ENCODE data around the gene NOX5.
A peak's percentile ranks its signal among the peaks of the same experiment; 100 is the strongest.

Gene NOX5

GRCh38 chr15:69072906-69073305 lies 58.4 kb downstream of the NOX5 start:
- Histone ChIP-seq H3K4me3 (ENCODE audit: insufficient read depth in 1 of 2, low read depth in 1 of 2, low read length in 2 of 2) (no peak overlapping the region), H2BK120ac (ENCODE audit: low read depth, low read length) (no peak overlapping the region), H3K27me3 (ENCODE audit: control insufficient read depth in 1 of 2, insufficient read depth in 1 of 2, low read length in 2 of 2) (peaks cover 3 to 9% of the 10 kb centered on the region in 2 experiments), H3K4me1 (ENCODE audit: control insufficient read depth, insufficient read depth, low read depth, low read length) (peaks cover 3% of the 10 kb centered on the region), H2BK15ac (ENCODE audit: low read depth, poor library complexity, severe bottlenecking) (no peak overlapping the region), H3K27ac (ENCODE audit: low read length, poor library complexity, severe bottlenecking) (no peak overlapping the region), H4K8ac (ENCODE audit: low read length) (no peak overlapping the region), H3K36me3 (ENCODE audit: control insufficient read depth in 1 of 2, insufficient read depth in 2 of 2, low read depth in 1 of 2, low read length in 2 of 2) (no peaks in the 10 kb centered on the region), H3K23ac (ENCODE audit: low read length in 2 of 2) (no peak overlapping the region), H2AK5ac (ENCODE audit: low read length, severe bottlenecking) (no peak overlapping the region), H2BK5ac (ENCODE audit: low read depth, low read length, poor library complexity, severe bottlenecking) (no peak overlapping the region), H3K18ac (ENCODE audit: low read depth in 1 of 2, low read length in 2 of 2) (no peak overlapping the region), H2AFZ (ENCODE audit: low read depth, low read length) (no peak overlapping the region), H3K9ac (ENCODE audit: low read length) (no peak overlapping the region), H3K4ac (ENCODE audit: low read depth in 1 of 2, low read length in 2 of 2) (no peak overlapping the region), H2BK12ac (ENCODE audit: low read length in 2 of 2) (no peak overlapping the region), H3K4me2 (ENCODE audit: low read length, poor library complexity, severe bottlenecking) (no peak overlapping the region), H3K14ac (ENCODE audit: low read length in 2 of 2) (no peak overlapping the region), H3K79me1 (replicated peaks; ENCODE audit: low read length, poor library complexity, severe bottlenecking) (no peaks in the 10 kb centered on the region), H4K91ac (ENCODE audit: low read length) (no peak overlapping the region), H3K9me3 (ENCODE audit: control insufficient read depth, low read length) (peaks cover 2% of the 10 kb centered on the region)
- DNase-seq, result no peak
- WGBS, result 98% methylated on average over 2 of the region's 2 CpGs

DNA sequence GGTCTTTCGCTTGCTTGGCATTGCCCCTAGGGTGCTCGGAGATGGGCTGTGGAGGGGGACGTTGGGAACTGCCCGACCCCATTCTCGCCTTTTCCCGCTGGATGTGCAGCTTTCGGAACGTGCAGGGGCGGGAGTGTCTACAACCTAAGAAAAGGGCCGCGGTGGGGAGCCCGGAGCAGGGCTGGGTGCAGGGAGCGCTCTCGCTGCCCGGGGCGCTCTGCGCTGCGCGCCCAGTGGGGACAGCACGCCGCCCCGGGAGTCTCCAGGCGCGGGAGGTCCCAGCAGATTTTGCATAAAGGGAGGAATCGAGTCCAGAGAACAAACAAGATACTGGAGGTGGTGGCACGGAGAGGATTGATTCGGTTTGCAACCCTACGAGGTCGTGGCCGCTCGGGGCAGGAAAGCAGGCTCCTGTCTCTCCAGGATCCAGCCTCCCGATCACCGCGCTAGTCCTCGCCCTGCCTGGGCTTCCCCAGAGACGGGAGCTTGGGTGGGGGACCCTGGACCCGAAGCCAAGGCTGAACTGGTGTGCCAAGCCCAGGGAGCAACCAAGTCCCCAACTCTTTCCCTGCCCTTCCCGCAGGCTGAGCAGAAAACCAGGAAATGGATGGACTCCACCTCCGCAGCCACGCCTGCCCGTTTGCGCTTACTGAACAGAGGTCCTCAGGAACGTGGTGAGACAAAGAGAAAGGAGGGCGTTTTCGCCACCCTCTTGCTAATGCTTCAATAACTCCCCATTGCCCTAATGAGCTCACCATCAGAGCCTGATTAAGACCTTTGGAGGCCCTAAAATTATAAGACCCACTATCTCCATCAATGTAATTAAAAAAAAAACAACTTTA lies 59.7 kb downstream of the NOX5 start:
- DNase-seq, result peak; percentile 68
- peak overlapping the region; percentile 77 for H4K8ac ChIP-seq (ENCODE audit: low read length)
- H3K4me1 ChIP-seq (ENCODE audit: control insufficient read depth, insufficient read depth, low read depth, low read length), result peaks cover 3% of the 10 kb centered on the region
- H3K23ac ChIP-seq (ENCODE audit: low read length in 2 of 2), result peak overlapping the region in 1 of 2 experiments; percentile 53
- peaks cover 3 to 9% of the 10 kb centered on the region in 2 experiments for H3K27me3 ChIP-seq (ENCODE audit: control insufficient read depth in 1 of 2, insufficient read depth in 1 of 2, low read length in 2 of 2)
- no peak overlapping the region for H4K91ac ChIP-seq (ENCODE audit: low read length)
- H2BK5ac ChIP-seq (ENCODE audit: low read depth, low read length, poor library complexity, severe bottlenecking), result no peak overlapping the region
- H3K9me3 ChIP-seq (ENCODE audit: control insufficient read depth, low read length), result no peaks in the 10 kb centered on the region
- H2BK12ac ChIP-seq (ENCODE audit: low read length in 2 of 2), result no peak overlapping the region
- H2AFZ ChIP-seq (ENCODE audit: low read depth, low read length), result peak overlapping the region; percentile 91
- peak overlapping the region; percentile 62 to 90 for H3K4me3 ChIP-seq (ENCODE audit: insufficient read depth in 1 of 2, low read depth in 1 of 2, low read length in 2 of 2)
- no peak overlapping the region for H3K27ac ChIP-seq (ENCODE audit: low read length, poor library complexity, severe bottlenecking)
- H3K4ac ChIP-seq (ENCODE audit: low read depth in 1 of 2, low read length in 2 of 2), result peak overlapping the region in 1 of 2 experiments; percentile 59
- peak overlapping the region in 1 of 2 experiments; percentile 76 for H3K14ac ChIP-seq (ENCODE audit: low read length in 2 of 2)
- H2AK5ac ChIP-seq (ENCODE audit: low read length, severe bottlenecking), result no peak overlapping the region
- peak overlapping the region; percentile 81 for H3K4me2 ChIP-seq (ENCODE audit: low read length, poor library complexity, severe bottlenecking)
- H3K36me3 ChIP-seq (ENCODE audit: control insufficient read depth in 1 of 2, insufficient read depth in 2 of 2, low read depth in 1 of 2, low read length in 2 of 2), result no peaks in the 10 kb centered on the region
- peak overlapping the region; percentile 81 for H3K9ac ChIP-seq (ENCODE audit: low read length)
- H3K79me1 ChIP-seq (replicated peaks; ENCODE audit: low read length, poor library complexity, severe bottlenecking), result no peaks in the 10 kb centered on the region
- peak overlapping the region; percentile 11 to 51 for H3K18ac ChIP-seq (ENCODE audit: low read depth in 1 of 2, low read length in 2 of 2)
- H2BK120ac ChIP-seq (ENCODE audit: low read depth, low read length), result peak overlapping the region; percentile 2
- peak overlapping the region; percentile 15 for H2BK15ac ChIP-seq (ENCODE audit: low read depth, poor library complexity, severe bottlenecking)
- under 1% methylated on average over 42 of the region's 45 CpGs for WGBS

- Histone ChIP-seq H3K79me1 (replicated peaks; ENCODE audit: low read length, poor library complexity, severe bottlenecking) (no peaks in the 10 kb centered on the region), H3K18ac (ENCODE audit: low read depth in 1 of 2, low read length in 2 of 2) (no peak overlapping the region), H3K27ac (ENCODE audit: low read length, poor library complexity, severe bottlenecking) (no peak overlapping the region), H3K4me3 (ENCODE audit: insufficient read depth in 1 of 2, low read depth in 1 of 2, low read length in 2 of 2) (peak overlapping the region in 1 of 2 experiments; percentile 90), H2AK5ac (ENCODE audit: low read length, severe bottlenecking) (no peak overlapping the region), H2BK12ac (ENCODE audit: low read length in 2 of 2) (no peak overlapping the region), H3K14ac (ENCODE audit: low read length in 2 of 2) (no peak overlapping the region), H2AFZ (ENCODE audit: low read depth, low read length) (no peak overlapping the region), H3K9me3 (ENCODE audit: control insufficient read depth, low read length) (no peaks in the 10 kb centered on the region), H3K27me3 (ENCODE audit: control insufficient read depth in 1 of 2, insufficient read depth in 1 of 2, low read length in 2 of 2) (peaks cover 3 to 9% of the 10 kb centered on the region in 2 experiments), H2BK120ac (ENCODE audit: low read depth, low read length) (no peak overlapping the region), H4K91ac (ENCODE audit: low read length) (no peak overlapping the region), H3K36me3 (ENCODE audit: control insufficient read depth in 1 of 2, insufficient read depth in 2 of 2, low read depth in 1 of 2, low read length in 2 of 2) (no peaks in the 10 kb centered on the region), H4K8ac (ENCODE audit: low read length) (no peak overlapping the region), H3K23ac (ENCODE audit: low read length in 2 of 2) (no peak overlapping the region), H3K4ac (ENCODE audit: low read depth in 1 of 2, low read length in 2 of 2) (no peak overlapping the region), H2BK15ac (ENCODE audit: low read depth, poor library complexity, severe bottlenecking) (no peak overlapping the region), H2BK5ac (ENCODE audit: low read depth, low read length, poor library complexity, severe bottlenecking) (no peak overlapping the region), H3K9ac (ENCODE audit: low read length) (peak overlapping the region; percentile 81), H3K4me2 (ENCODE audit: low read length, poor library complexity, severe bottlenecking) (peak overlapping the region; percentile 81), H3K4me1 (ENCODE audit: control insufficient read depth, insufficient read depth, low read depth, low read length) (peaks cover 3% of the 10 kb centered on the region)
- peak; percentile 26 for DNase-seq
- 30% methylated on average over 6 of the region's 6 CpGs for WGBS
Measured at GRCh38 chr15:69074843-69075224, 60.3 kb downstream of the NOX5 start.

- Histone ChIP-seq H2BK12ac (ENCODE audit: low read length in 2 of 2) (no peak overlapping the region), H3K36me3 (ENCODE audit: control insufficient read depth in 1 of 2, insufficient read depth in 2 of 2, low read depth in 1 of 2, low read length in 2 of 2) (no peaks in the 10 kb centered on the region), H2BK5ac (ENCODE audit: low read depth, low read length, poor library complexity, severe bottlenecking) (no peak overlapping the region), H3K27ac (ENCODE audit: low read length, poor library complexity, severe bottlenecking) (no peak overlapping the region), H2AK5ac (ENCODE audit: low read length, severe bottlenecking) (no peak overlapping the region), H3K9me3 (ENCODE audit: control insufficient read depth, low read length) (no peaks in the 10 kb centered on the region), H2BK15ac (ENCODE audit: low read depth, poor library complexity, severe bottlenecking) (no peak overlapping the region), H3K9ac (ENCODE audit: low read length) (no peak overlapping the region), H2AFZ (ENCODE audit: low read depth, low read length) (no peak overlapping the region), H4K8ac (ENCODE audit: low read length) (no peak overlapping the region), H3K4ac (ENCODE audit: low read depth in 1 of 2, low read length in 2 of 2) (no peak overlapping the region), H3K4me3 (ENCODE audit: insufficient read depth in 1 of 2, low read depth in 1 of 2, low read length in 2 of 2) (no peak overlapping the region), H2BK120ac (ENCODE audit: low read depth, low read length) (no peak overlapping the region), H3K27me3 (ENCODE audit: control insufficient read depth in 1 of 2, insufficient read depth in 1 of 2, low read length in 2 of 2) (peaks cover 0 to 9% of the 10 kb centered on the region in 2 experiments), H3K18ac (ENCODE audit: low read depth in 1 of 2, low read length in 2 of 2) (no peak overlapping the region), H3K79me1 (replicated peaks; ENCODE audit: low read length, poor library complexity, severe bottlenecking) (no peaks in the 10 kb centered on the region), H3K14ac (ENCODE audit: low read length in 2 of 2) (no peak overlapping the region), H3K4me1 (ENCODE audit: control insufficient read depth, insufficient read depth, low read depth, low read length) (peaks cover 3% of the 10 kb centered on the region), H3K4me2 (ENCODE audit: low read length, poor library complexity, severe bottlenecking) (no peak overlapping the region), H4K91ac (ENCODE audit: low read length) (no peak overlapping the region), H3K23ac (ENCODE audit: low read length in 2 of 2) (no peak overlapping the region)
- no peak for DNase-seq
- 98% methylated on average over 5 of the region's 5 CpGs for WGBS
Measured at GRCh38 chr15:69075440-69075839, 60.9 kb downstream of the NOX5 start.

Measured in mesenchymal stem cell (in vitro differentiated cells and primary cell).